Gastrocnemius medialis (tissue), 4 donors: ENCODE data around the gene DMRTA1.
"Not testable (repeated sequence)": the region's sequence is repeated elsewhere in the genome, so short reads cannot be mapped to it uniquely, and the experiment has no call there.

Source experiments
- POLR2A ChIP-seq, 2 donors: fragments of 450-650 bp; IDR thresholded peaks; one replicate each; pipeline ENCODE4 v1.6.1; 2017; ENCODE audit warnings: antibody characterized with exemption in 2 of 2, mild to moderate bottlenecking in 2 of 2, moderate library complexity in 2 of 2
- TF ChIP-seq, protein P1 (sequence below), 5 experiments: fragments of 450-650 bp in 3 of 5; fragments of 200-600 bp in 2 of 5; sonication (generic) in 2 of 5; IDR thresholded peaks in 4 of 5; conservative IDR thresholded peaks in 1 of 5; 1 replicate in 4 of 5; 2 replicates in 1 of 5; pipeline ENCODE4 v1.5.1; 2016 to 2019; ENCODE audit warnings: antibody characterized with exemption in 5 of 5, mild to moderate bottlenecking in 3 of 5, moderate library complexity in 3 of 5

DNA sequence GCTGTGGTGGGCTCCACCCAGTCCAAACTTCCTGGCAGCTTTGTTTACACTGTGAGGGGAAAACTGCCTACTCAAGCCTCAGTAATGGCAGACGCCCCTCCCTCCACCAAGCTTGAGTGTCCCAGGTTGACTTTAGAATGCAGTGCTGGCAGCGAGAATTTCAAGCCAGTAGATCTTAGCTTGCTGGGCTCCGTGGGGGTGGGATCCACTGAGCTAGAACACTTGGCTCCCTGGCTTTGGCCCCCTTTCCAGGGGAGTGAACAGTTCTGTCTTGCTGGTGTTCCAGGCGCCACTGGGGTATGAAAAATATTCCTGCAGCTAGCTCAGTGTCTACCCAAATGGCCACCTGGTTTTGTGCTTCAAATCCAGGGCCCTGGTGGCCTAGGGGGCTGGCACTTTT lies 49.6 kb downstream of the DMRTA1 start:
- TF ChIP-seq, protein P1, sequence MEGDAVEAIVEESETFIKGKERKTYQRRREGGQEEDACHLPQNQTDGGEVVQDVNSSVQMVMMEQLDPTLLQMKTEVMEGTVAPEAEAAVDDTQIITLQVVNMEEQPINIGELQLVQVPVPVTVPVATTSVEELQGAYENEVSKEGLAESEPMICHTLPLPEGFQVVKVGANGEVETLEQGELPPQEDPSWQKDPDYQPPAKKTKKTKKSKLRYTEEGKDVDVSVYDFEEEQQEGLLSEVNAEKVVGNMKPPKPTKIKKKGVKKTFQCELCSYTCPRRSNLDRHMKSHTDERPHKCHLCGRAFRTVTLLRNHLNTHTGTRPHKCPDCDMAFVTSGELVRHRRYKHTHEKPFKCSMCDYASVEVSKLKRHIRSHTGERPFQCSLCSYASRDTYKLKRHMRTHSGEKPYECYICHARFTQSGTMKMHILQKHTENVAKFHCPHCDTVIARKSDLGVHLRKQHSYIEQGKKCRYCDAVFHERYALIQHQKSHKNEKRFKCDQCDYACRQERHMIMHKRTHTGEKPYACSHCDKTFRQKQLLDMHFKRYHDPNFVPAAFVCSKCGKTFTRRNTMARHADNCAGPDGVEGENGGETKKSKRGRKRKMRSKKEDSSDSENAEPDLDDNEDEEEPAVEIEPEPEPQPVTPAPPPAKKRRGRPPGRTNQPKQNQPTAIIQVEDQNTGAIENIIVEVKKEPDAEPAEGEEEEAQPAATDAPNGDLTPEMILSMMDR (IDR thresholded peaks at IDR 0.05 in 4 of 5, conservative IDR thresholded peaks at IDR 0.05 in 1 of 5): not testable (repeated sequence)
- TF ChIP-seq POLR2A (IDR thresholded peaks at IDR 0.05): not testable (repeated sequence)
